ENCODE data around the gene CAPN10.

DNA sequence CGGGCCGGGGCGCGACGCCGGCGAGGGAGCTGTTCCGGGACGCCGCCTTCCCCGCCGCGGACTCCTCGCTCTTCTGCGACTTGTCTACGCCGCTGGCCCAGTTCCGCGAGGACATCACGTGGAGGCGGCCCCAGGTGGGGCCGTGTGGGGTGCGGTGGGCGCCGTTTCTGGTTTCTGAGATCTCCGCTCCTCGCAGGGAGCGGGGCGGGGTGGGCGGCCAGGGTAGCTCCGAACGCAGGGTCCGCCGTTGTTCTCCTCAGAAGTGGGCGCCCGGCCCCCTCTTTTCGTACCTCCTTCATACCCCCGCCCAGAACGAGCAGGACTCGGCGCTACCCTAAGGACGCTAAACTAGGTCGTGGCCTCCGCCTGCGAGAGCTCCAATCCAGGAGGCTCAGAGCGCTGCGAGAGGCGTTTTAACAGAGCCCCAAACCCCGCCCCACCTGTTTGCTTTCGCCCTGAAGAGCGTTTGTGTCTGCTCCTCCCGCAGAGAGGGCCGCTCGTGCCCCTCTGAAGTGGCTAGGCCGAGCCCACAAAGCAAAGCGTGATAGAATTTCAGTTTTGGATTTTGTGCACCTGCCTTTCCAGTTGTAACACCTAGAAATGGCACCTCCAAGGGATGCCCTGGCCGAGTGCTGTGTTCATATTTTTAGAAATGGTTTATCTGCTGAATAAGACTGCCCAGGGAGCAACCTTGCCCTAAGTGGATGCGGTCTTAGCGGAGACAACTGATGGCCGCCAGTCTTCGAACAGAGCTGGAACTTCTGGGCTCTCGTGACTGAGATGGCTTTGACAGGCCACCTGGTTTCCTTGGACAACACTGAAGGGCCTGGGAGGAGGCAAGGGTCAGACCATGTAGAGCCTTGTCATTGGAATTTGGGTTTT lies 626 bp downstream of the CAPN10 start:
- TF ChIP-seq GATA2 (IDR thresholded peaks at IDR 0.05; ENCODE audit: insufficient read depth, insufficient read length, low read depth, low read length) (no peak), POLR2A (IDR thresholded peaks at IDR 0.05; ENCODE audit: low read depth, low read length) (no peak), POLR2AphosphoS5 (IDR thresholded peaks at IDR 0.05; ENCODE audit: insufficient read depth, low read depth, low read length) (no peak), EZH2 (IDR thresholded peaks at IDR 0.05; ENCODE audit: borderline replicate concordance, low read depth, low read length, severe bottlenecking) (no peak)
- TF ChIP-seq, protein P1, sequence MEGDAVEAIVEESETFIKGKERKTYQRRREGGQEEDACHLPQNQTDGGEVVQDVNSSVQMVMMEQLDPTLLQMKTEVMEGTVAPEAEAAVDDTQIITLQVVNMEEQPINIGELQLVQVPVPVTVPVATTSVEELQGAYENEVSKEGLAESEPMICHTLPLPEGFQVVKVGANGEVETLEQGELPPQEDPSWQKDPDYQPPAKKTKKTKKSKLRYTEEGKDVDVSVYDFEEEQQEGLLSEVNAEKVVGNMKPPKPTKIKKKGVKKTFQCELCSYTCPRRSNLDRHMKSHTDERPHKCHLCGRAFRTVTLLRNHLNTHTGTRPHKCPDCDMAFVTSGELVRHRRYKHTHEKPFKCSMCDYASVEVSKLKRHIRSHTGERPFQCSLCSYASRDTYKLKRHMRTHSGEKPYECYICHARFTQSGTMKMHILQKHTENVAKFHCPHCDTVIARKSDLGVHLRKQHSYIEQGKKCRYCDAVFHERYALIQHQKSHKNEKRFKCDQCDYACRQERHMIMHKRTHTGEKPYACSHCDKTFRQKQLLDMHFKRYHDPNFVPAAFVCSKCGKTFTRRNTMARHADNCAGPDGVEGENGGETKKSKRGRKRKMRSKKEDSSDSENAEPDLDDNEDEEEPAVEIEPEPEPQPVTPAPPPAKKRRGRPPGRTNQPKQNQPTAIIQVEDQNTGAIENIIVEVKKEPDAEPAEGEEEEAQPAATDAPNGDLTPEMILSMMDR (IDR thresholded peaks at IDR 0.05; ENCODE audit: extremely low read depth in 1 of 2, insufficient read depth in 1 of 2, low read depth in 1 of 2, low read length in 2 of 2), result no peak

Data from endothelial cell of umbilical vein (primary cell).